HFF-Myc (cell line): ENCODE data around the gene ARHGAP29.

ENCODE experiments used
- DNase-seq: peaks from one replicate; pipeline ENCODE4 v3.0.0-alpha.2; 2011; ENCODE audit warnings: low read depth; ENCODE audit errors: extremely low read depth
- H3K4me3 ChIP-seq: replicated peaks from 2 replicates; pipeline ENCODE4 v1.5.1; 2011; ENCODE audit warnings: low read depth, mild to moderate bottlenecking, control low read depth, low read length
- CTCF ChIP-seq: IDR thresholded peaks from 2 replicates; pipeline ENCODE4 v1.5.1; 2012; ENCODE audit warnings: mild to moderate bottlenecking, low read depth, low read length, control low read depth; ENCODE audit errors: missing control alignments

Gene ARHGAP29

GRCh38 chr1:94236630-94237290 lies 624 bp downstream of the ARHGAP29 start:
- H3K4me3 ChIP-seq, result peak overlapping the region; percentile 80
- DNase-seq, result no peak
- TF ChIP-seq CTCF, result peak; percentile 10

GRCh38 chr1:94236013-94236491 lies 1.3 kb downstream of the ARHGAP29 start:
- no peak for DNase-seq
- TF ChIP-seq CTCF, result no peak
- peak overlapping the region; percentile 80 for H3K4me3 ChIP-seq

GRCh38 chr1:94235189-94236012 lies 2.0 kb downstream of the ARHGAP29 start:
- peak overlapping the region; percentile 80 for H3K4me3 ChIP-seq
- no peak for DNase-seq
- no peak for TF ChIP-seq CTCF

GRCh38 chr1:94234615-94235014 lies 2.8 kb downstream of the ARHGAP29 start:
- no peak for TF ChIP-seq CTCF
- DNase-seq, result no peak
- peak overlapping the region; percentile 80 for H3K4me3 ChIP-seq

- no peak for TF ChIP-seq CTCF
- H3K4me3 ChIP-seq, result no peak overlapping the region
- no peak for DNase-seq
These were observed 5.6 kb downstream of the ARHGAP29 start for GRCh38 chr1:94231746-94232145.

GRCh38 chr1:94230920-94231319 lies 6.5 kb downstream of the ARHGAP29 start:
- TF ChIP-seq CTCF, result no peak
- DNase-seq, result no peak
- no peak overlapping the region for H3K4me3 ChIP-seq
